GM21381 (cell line): ENCODE measurements around the gene HMCN2.

Experiments
- ATAC-seq: cut with Tn5 transposase; IDR thresholded peaks from one replicate; pipeline ENCODE4 v1.9.1; 2021; ENCODE audit warnings: mild to moderate bottlenecking, moderate library complexity; ENCODE audit not compliant: unreplicated experiment

HMCN2 gene

GRCh38 chr9:130306823-130307666 lies 41.5 kb downstream of the HMCN2 start:
- no peak for ATAC-seq

- no peak for ATAC-seq
Measured at GRCh38 chr9:130307667-130307943, 42.0 kb downstream of the HMCN2 start.

- ATAC-seq = no peak
Measured at GRCh38 chr9:130308081-130308571, 42.6 kb downstream of the HMCN2 start.

GRCh38 chr9:130309689-130310455 lies 44.3 kb downstream of the HMCN2 start:
- ATAC-seq = no peak

GRCh38 chr9:130310456-130310855 lies 44.9 kb downstream of the HMCN2 start:
- no peak for ATAC-seq

GRCh38 chr9:130311003-130311402 lies 45.4 kb downstream of the HMCN2 start:
- ATAC-seq = no peak

GRCh38 chr9:130311408-130312140 lies 46.0 kb downstream of the HMCN2 start:
- ATAC-seq = no peak

- ATAC-seq = no peak
Measured at GRCh38 chr9:130313103-130313858, 47.7 kb downstream of the HMCN2 start.

GRCh38 chr9:130315446-130316226 lies 50.1 kb downstream of the HMCN2 start:
- no peak for ATAC-seq

- no peak for ATAC-seq
Measured at GRCh38 chr9:130316430-130316829, 50.9 kb downstream of the HMCN2 start.

GRCh38 chr9:130319300-130319699 lies 53.7 kb downstream of the HMCN2 start:
- ATAC-seq = no peak

- ATAC-seq = no peak
Measured at GRCh38 chr9:130319944-130320712, 54.6 kb downstream of the HMCN2 start.

- no peak for ATAC-seq
Measured at GRCh38 chr9:130320723-130321481, 55.3 kb downstream of the HMCN2 start.

GRCh38 chr9:130321539-130321938 lies 56.0 kb downstream of the HMCN2 start:
- ATAC-seq = no peak

- no peak for ATAC-seq
Measured at GRCh38 chr9:130323051-130323745, 57.6 kb downstream of the HMCN2 start.

- ATAC-seq = no peak
Measured at GRCh38 chr9:130325921-130326320, 60.4 kb downstream of the HMCN2 start.

GRCh38 chr9:130327070-130327780 lies 61.7 kb downstream of the HMCN2 start:
- ATAC-seq = no peak
